GM23338 (cell line): ENCODE results near the gene PTPRE. TPM values are rescaled to one million over a fixed set of nuclear protein-coding genes. Genes with fewer than 3 reads are reported as not detected.

Experiments
- ATAC-seq: fragments of 200-7000 bp; cut with Tn5 transposase; 3 replicates; pipeline ENCODE4 v1.9.1; 2020
- DNase-seq: peaks from one replicate; pipeline ENCODE4 v3.0.0-alpha.2; 2015; ENCODE audit warnings: low spot score
- H2AFZ ChIP-seq: fragments of 200-600 bp; sonication (generic); 2 replicates; pipeline ENCODE4 v1.8.0; 2016; ENCODE audit warnings: antibody characterized with exemption, mild to moderate bottlenecking, moderate library complexity
- H3F3A ChIP-seq: fragments of 200-600 bp; sonication (generic); replicated peaks from 2 replicates; pipeline ENCODE4 v1.8.0; 2017; ENCODE audit warnings: antibody characterized with exemption, mixed run types, low read depth
- H3K27ac ChIP-seq: fragments of 200-600 bp; sonication (generic); 2 replicates; pipeline ENCODE4 v1.6.1; 2016; ENCODE audit warnings: low read depth
- H3K27me3 ChIP-seq: fragments of 200-600 bp; sonication (generic); 2 replicates; pipeline ENCODE4 v1.8.0; 2016; ENCODE audit warnings: mild to moderate bottlenecking, mixed run types, moderate library complexity; ENCODE audit not compliant: insufficient read depth
- H3K36me3 ChIP-seq: fragments of 200-600 bp; sonication (generic); 2 replicates; pipeline ENCODE4 v1.8.0; 2016; ENCODE audit warnings: mild to moderate bottlenecking; ENCODE audit not compliant: insufficient read depth
- H3K4me1 ChIP-seq: fragments of 200-600 bp; sonication (generic); 2 replicates; pipeline ENCODE4 v1.8.0; 2016; ENCODE audit warnings: mild to moderate bottlenecking, moderate library complexity; ENCODE audit not compliant: insufficient read depth
- H3K4me2 ChIP-seq: fragments of 200-600 bp; sonication (generic); 2 replicates; pipeline ENCODE4 v1.7.1; 2017; ENCODE audit warnings: mixed run types
- H3K4me3 ChIP-seq: fragments of 200-600 bp; sonication (generic); 2 replicates; pipeline ENCODE4 v1.6.1; 2016; ENCODE audit warnings: mixed run types
- H3K79me2 ChIP-seq: fragments of 200-600 bp; sonication (generic); replicated peaks from 2 replicates; pipeline ENCODE4 v1.8.0; 2017; ENCODE audit warnings: mild to moderate bottlenecking; ENCODE audit not compliant: insufficient read depth
- H3K9me2 ChIP-seq: fragments of 200-600 bp; sonication (generic); 2 replicates; pipeline ENCODE4 v1.8.0; 2017; ENCODE audit not compliant: insufficient read depth
- H4K20me1 ChIP-seq: fragments of 200-600 bp; sonication (generic); replicated peaks from 2 replicates; pipeline ENCODE4 v1.8.0; 2017; ENCODE audit warnings: mild to moderate bottlenecking; ENCODE audit not compliant: insufficient read depth
- H3K27ac Mint-ChIP-seq: 2 replicates; pipeline ENCODE4 v1.8.0; 2020; ENCODE audit warnings: inconsistent platforms, mild to moderate bottlenecking, moderate library complexity, mixed read lengths
- H3K27me3 Mint-ChIP-seq: 3 replicates; pipeline ENCODE4 v1.8.0; 2022; ENCODE audit warnings: low read depth, mild to moderate bottlenecking, moderate library complexity, mixed read lengths, inconsistent platforms; ENCODE audit not compliant: insufficient read depth, poor library complexity
- H3K36me3 Mint-ChIP-seq: 3 replicates; pipeline ENCODE4 v1.8.0; 2021; ENCODE audit warnings: low read depth, mild to moderate bottlenecking, inconsistent platforms, moderate library complexity, mixed read lengths
- H3K4me1 Mint-ChIP-seq: 3 replicates; pipeline ENCODE4 v1.8.0; 2020; ENCODE audit warnings: mild to moderate bottlenecking, inconsistent platforms, mixed read lengths
- H3K4me3 Mint-ChIP-seq: 3 replicates; pipeline ENCODE4 v1.8.0; 2021; ENCODE audit warnings: moderate library complexity, mild to moderate bottlenecking, inconsistent platforms, mixed read lengths
- H3K9me3 Mint-ChIP-seq: 3 replicates; pipeline ENCODE4 v1.8.0; 2020; ENCODE audit warnings: moderate library complexity, mild to moderate bottlenecking, inconsistent platforms, mixed read lengths
- CREB1 ChIP-seq: fragments of 250-450 bp; sonication (Bioruptor Pico); IDR thresholded peaks from 2 replicates; pipeline ENCODE4 v1.5.0; 2020; ENCODE audit warnings: low read depth, mild to moderate bottlenecking, moderate library complexity
- CTCF ChIP-seq, 2 experiments: fragments of 200-600 bp in 1 of 2; sonication (generic) in 1 of 2; conservative IDR thresholded peaks; 2 replicates each; pipeline versions ENCODE4 v1.5.1 to v1.6.1; 2016 to 2017; ENCODE audit warnings: antibody characterized with exemption in 2 of 2, low read depth in 2 of 2, mild to moderate bottlenecking in 2 of 2, moderate library complexity in 1 of 2
- ETS1 ChIP-seq: IDR thresholded peaks from 2 replicates; pipeline ENCODE4 v1.6.1; 2016; ENCODE audit warnings: antibody characterized with exemption
- EZH2 ChIP-seq: fragments of 200-600 bp; sonication (generic); IDR thresholded peaks from one replicate; pipeline ENCODE4 v1.8.0; 2017; ENCODE audit warnings: antibody characterized with exemption, mild to moderate bottlenecking, low read depth; ENCODE audit not compliant: unreplicated experiment
- NANOG ChIP-seq: IDR thresholded peaks from 2 replicates; pipeline ENCODE4 v1.6.1; 2016; ENCODE audit warnings: antibody characterized with exemption, borderline replicate concordance
- ZNF331 ChIP-seq: fragments of 250-450 bp; sonication (Bioruptor Pico); IDR thresholded peaks from 2 replicates; pipeline ENCODE4 v1.5.0; 2020; ENCODE audit warnings: low read depth, mild to moderate bottlenecking, moderate library complexity
- ZNF462 ChIP-seq: fragments of 250-450 bp; sonication (Bioruptor Pico); IDR thresholded peaks from 2 replicates; pipeline ENCODE4 v1.5.0; 2020; ENCODE audit warnings: mild to moderate bottlenecking, moderate library complexity
- polyA plus RNA-seq: library from polyadenylated mRNA; unstranded; fragments of >200 nt; fragmentation: Nextera tagmentation; extraction: Ambion mirVana; gene quantifications from 2 replicates; pipeline ENCODE4 v1.2.1, GENCODE V29; 2016
- total RNA-seq: library from RNA; depleted of rRNA; stranded (reverse); fragments of >200 nt; shearing (Covaris generic); gene quantifications from 2 replicates; pipeline ENCODE4 v1.2.3, GENCODE V29; 2014
- TF ChIP-seq, protein P1 (sequence below): IDR thresholded peaks from one replicate; pipeline ENCODE4 v1.6.1; 2018; ENCODE audit warnings: antibody characterized with exemption; ENCODE audit not compliant: unreplicated experiment

PTPRE gene
- total and polyA plus RNA-seq, 2 experiments from 2014 or later: 0.34 to 0.42 TPM

DNA sequence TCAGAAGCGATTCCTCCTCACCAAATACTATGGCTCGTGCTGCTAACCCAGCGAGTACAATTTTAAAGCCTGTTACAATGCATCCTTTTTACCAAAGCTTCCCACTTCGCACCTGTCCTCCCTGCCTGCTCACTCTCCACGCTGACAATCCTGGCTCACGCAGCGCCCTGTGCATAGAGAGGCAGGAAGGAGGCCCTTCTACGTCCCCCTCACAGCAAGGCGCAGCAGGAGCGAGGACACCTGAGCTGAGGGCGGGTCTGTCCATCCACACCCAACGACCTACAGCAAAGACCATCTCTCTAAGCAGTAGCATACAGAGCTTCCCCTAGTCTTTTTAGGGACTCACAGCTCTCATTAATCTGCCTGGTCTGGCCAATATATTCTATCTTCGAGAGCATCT lies 173.3 kb downstream of the PTPRE start (continued):
- TF ChIP-seq, protein P1, sequence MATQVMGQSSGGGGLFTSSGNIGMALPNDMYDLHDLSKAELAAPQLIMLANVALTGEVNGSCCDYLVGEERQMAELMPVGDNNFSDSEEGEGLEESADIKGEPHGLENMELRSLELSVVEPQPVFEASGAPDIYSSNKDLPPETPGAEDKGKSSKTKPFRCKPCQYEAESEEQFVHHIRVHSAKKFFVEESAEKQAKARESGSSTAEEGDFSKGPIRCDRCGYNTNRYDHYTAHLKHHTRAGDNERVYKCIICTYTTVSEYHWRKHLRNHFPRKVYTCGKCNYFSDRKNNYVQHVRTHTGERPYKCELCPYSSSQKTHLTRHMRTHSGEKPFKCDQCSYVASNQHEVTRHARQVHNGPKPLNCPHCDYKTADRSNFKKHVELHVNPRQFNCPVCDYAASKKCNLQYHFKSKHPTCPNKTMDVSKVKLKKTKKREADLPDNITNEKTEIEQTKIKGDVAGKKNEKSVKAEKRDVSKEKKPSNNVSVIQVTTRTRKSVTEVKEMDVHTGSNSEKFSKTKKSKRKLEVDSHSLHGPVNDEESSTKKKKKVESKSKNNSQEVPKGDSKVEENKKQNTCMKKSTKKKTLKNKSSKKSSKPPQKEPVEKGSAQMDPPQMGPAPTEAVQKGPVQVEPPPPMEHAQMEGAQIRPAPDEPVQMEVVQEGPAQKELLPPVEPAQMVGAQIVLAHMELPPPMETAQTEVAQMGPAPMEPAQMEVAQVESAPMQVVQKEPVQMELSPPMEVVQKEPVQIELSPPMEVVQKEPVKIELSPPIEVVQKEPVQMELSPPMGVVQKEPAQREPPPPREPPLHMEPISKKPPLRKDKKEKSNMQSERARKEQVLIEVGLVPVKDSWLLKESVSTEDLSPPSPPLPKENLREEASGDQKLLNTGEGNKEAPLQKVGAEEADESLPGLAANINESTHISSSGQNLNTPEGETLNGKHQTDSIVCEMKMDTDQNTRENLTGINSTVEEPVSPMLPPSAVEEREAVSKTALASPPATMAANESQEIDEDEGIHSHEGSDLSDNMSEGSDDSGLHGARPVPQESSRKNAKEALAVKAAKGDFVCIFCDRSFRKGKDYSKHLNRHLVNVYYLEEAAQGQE: no peak
- no peak for TF ChIP-seq NANOG

GRCh38 chr10:128080641-128081040 lies 173.7 kb downstream of the PTPRE start:
- H3F3A ChIP-seq: no peaks in the 10 kb centered on the region
- no peaks in the 10 kb centered on the region for H3K79me2 ChIP-seq
- no peaks in the 10 kb centered on the region for H3K27me3 ChIP-seq
- H3K36me3 ChIP-seq: no peaks in the 10 kb centered on the region
- H3K27ac Mint-ChIP-seq: no peak overlapping the region
- no peak overlapping the region for H3K4me2 ChIP-seq
- TF ChIP-seq ETS1 (no peak), EZH2 (no peak), ZNF331 (CRISPR knock-in tag) (no peak), CTCF (conservative IDR thresholded peaks at IDR 0.05; ENCODE audit: low read depth in 2 of 2) (no peak), ZNF462 (no peak), NANOG (no peak), CREB1 (no peak)
- TF ChIP-seq, protein P1: no peak
- ATAC-seq: no peak
- no peaks in the 10 kb centered on the region for H3K9me3 Mint-ChIP-seq
- H3K4me3 ChIP-seq: no peak overlapping the region
- no peak for DNase-seq
- no peak overlapping the region for H3K27ac ChIP-seq
- H2AFZ ChIP-seq: no peak overlapping the region
- no peak overlapping the region for H3K4me3 Mint-ChIP-seq
- H3K4me1 Mint-ChIP-seq: peaks cover 26% of the 10 kb centered on the region
- peaks cover 2% of the 10 kb centered on the region; the same call in 1 of the 2 replicates for H3K9me2 ChIP-seq
- H3K27me3 Mint-ChIP-seq: peaks cover 3% of the 10 kb centered on the region
- no peaks in the 10 kb centered on the region for H4K20me1 ChIP-seq
- peaks cover 13% of the 10 kb centered on the region for H3K4me1 ChIP-seq
- no peaks in the 10 kb centered on the region for H3K36me3 Mint-ChIP-seq
